Measurements from ENCODE around the gene VWCE. TPM values are rescaled to one million over a fixed set of nuclear protein-coding genes. Genes with fewer than 3 reads are reported as not detected.

VWCE gene
- total RNA-seq, 1 donor from 2014 or later, result 0.26 TPM

DNA sequence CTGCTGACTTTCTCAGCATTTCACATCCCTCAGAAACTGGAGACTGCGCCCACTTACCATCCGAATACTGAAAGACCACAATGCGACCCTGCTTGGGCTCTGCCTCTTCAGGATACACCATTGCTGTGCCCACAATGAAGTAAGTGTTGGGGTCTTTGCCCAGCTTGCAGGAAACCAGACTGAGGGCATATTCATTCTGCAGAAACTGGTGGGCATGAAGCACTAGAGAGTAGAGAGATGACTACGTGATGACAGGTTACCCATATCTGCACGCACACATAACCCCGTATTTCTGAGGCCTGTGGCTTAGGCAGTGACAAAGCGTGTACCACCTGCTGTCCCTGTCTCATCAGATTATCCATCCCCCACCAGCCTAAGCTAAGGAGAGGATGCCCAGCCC, 14.6 kb upstream of the VWCE start:
- Histone ChIP-seq H3K36me3 (ENCODE audit: control insufficient read depth, insufficient read depth, low read length) (peaks cover 45% of the 10 kb centered on the region), H3K4me3 (ENCODE audit: low read depth, low read length) (no peak overlapping the region), H3K27me3 (ENCODE audit: control insufficient read depth, insufficient read depth, low read length) (no peaks in the 10 kb centered on the region)
- FAIRE-seq, result no peak
- TF ChIP-seq, protein P1, sequence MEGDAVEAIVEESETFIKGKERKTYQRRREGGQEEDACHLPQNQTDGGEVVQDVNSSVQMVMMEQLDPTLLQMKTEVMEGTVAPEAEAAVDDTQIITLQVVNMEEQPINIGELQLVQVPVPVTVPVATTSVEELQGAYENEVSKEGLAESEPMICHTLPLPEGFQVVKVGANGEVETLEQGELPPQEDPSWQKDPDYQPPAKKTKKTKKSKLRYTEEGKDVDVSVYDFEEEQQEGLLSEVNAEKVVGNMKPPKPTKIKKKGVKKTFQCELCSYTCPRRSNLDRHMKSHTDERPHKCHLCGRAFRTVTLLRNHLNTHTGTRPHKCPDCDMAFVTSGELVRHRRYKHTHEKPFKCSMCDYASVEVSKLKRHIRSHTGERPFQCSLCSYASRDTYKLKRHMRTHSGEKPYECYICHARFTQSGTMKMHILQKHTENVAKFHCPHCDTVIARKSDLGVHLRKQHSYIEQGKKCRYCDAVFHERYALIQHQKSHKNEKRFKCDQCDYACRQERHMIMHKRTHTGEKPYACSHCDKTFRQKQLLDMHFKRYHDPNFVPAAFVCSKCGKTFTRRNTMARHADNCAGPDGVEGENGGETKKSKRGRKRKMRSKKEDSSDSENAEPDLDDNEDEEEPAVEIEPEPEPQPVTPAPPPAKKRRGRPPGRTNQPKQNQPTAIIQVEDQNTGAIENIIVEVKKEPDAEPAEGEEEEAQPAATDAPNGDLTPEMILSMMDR (IDR thresholded peaks at IDR 0.05; ENCODE audit: insufficient read depth, low read length, severe bottlenecking), result no peak
- no peak for DNase-seq (ENCODE audit: low read depth)

DNA sequence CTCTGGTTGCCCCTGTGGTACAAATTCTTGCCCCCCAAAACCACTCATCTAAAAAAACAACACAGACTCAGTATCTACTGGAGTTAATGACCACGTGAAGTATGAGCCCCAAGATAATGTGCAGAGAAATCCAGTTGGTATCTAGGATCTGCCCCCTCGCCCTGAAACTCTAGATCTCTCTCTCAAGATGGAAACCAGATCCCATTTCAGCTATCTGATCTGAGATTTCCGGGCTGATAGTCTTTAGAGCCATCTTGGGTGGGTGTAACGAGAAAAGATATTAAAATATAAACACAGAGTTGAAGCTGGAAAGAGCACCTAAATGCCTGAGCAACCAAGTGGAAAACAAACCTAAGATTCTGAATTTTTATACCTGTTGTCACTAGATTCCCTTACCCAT, 14.0 kb upstream of the VWCE start:
- DNase-seq (ENCODE audit: low read depth) (no peak), FAIRE-seq (no peak)
- TF ChIP-seq, protein P1 (IDR thresholded peaks at IDR 0.05; ENCODE audit: insufficient read depth, low read length, severe bottlenecking), result no peak
- Histone ChIP-seq H3K27me3 (ENCODE audit: control insufficient read depth, insufficient read depth, low read length) (no peaks in the 10 kb centered on the region), H3K4me3 (ENCODE audit: low read depth, low read length) (no peak overlapping the region), H3K36me3 (ENCODE audit: control insufficient read depth, insufficient read depth, low read length) (peaks cover 43% of the 10 kb centered on the region)

DNA sequence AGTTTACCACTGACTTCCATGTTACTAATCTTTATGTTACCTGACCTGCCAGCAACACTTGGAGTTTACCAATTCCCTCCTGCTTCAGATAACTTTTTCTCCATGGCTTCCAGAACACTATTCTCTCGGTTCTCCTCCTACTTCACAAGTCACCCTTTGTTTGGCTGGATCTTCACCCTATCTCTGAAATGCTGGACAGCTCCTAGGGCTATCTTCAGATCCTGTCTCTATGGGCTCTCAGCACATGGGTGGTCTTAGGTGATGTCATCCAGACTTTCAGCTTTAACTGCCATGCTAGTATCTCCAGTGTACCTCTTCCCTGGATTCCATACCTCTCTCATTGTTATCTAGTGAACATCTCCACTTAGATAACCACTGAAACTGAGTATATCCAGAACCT, 12.2 kb upstream of the VWCE start:
- FAIRE-seq, result no peak

DNA sequence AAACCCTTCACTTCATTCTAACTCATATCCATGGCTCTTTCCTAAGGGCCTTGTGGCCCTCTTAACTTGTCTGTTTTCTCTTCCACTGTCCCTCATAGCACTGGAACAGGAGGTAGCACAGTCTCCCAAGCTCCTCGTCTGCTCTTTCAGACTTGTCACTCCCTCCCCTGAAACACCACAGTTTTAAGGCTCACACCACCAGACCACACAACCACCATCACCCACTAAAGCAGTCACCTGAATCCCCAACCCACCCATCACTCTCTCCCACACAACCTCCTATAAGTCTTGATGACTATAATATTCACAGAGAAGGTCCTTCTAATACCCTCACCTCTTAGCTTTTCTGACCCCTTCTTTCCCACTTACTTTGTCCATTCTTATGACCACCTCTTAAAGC, 11.1 kb upstream of the VWCE start:
- Histone ChIP-seq H3K27me3 (ENCODE audit: control insufficient read depth, insufficient read depth, low read length) (no peaks in the 10 kb centered on the region), H3K4me3 (ENCODE audit: low read depth, low read length) (no peak overlapping the region), H3K36me3 (ENCODE audit: control insufficient read depth, insufficient read depth, low read length) (peaks cover 41% of the 10 kb centered on the region)
- FAIRE-seq (no peak), DNase-seq (ENCODE audit: low read depth) (no peak)
- TF ChIP-seq, protein P1 (IDR thresholded peaks at IDR 0.05; ENCODE audit: insufficient read depth, low read length, severe bottlenecking), result no peak

More for the DNA sequence above, 12.2 kb upstream of the VWCE start:
- TF ChIP-seq, protein P1 (IDR thresholded peaks at IDR 0.05; ENCODE audit: insufficient read depth, low read length, severe bottlenecking), result no peak
- no peaks in the 10 kb centered on the region for H3K27me3 ChIP-seq (ENCODE audit: control insufficient read depth, insufficient read depth, low read length)
- H3K4me3 ChIP-seq (ENCODE audit: low read depth, low read length), result no peak overlapping the region
- H3K36me3 ChIP-seq (ENCODE audit: control insufficient read depth, insufficient read depth, low read length), result peaks cover 44% of the 10 kb centered on the region
- DNase-seq (ENCODE audit: low read depth), result no peak

DNA sequence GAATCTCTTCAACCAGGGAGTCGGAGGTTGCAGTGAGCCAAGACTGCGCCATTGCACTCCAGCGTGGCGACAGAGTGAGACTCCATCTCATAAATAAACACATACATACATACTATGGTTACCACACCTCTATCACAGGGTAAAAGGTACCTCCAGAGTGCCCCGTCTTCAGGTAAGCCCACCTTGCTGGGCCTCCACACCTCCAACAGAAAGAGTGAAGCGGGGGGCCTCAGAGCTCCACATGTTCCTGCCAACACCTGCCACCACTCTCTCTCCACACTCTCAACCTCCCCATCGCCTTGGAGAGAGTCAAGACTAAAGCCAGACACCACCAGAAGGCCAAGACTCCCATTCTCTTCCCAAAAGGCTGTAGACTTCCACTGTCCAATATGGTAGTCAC, 10.3 kb upstream of the VWCE start:
- Histone ChIP-seq H3K27me3 (ENCODE audit: control insufficient read depth, insufficient read depth, low read length) (no peaks in the 10 kb centered on the region), H3K36me3 (ENCODE audit: control insufficient read depth, insufficient read depth, low read length) (peaks cover 40% of the 10 kb centered on the region), H3K4me3 (ENCODE audit: low read depth, low read length) (no peak overlapping the region)
- DNase-seq (ENCODE audit: low read depth) (no peak), FAIRE-seq (no peak)
- TF ChIP-seq, protein P1 (IDR thresholded peaks at IDR 0.05; ENCODE audit: insufficient read depth, low read length, severe bottlenecking), result no peak

DNA sequence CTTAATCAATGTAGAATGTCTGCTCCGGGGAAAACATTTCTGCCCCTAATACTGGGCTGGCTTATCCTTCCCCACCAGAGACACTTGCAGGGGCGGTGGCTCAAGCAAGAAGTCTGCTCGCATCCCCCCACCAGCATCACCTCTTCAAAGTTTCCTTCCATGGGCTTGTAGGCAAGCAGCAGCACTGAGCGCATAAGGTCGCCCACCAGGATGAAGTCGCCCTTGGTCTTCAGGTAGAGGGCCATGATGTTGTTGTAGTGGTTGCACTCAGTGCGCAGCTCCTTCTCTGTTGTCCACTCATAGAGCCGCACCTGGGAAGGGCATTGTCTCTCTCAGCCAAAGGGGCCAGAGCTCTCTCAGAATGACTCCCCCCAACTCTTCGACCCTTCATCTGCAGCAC, 8.6 kb upstream of the VWCE start:
- no peaks in the 10 kb centered on the region for H3K27me3 ChIP-seq (ENCODE audit: control insufficient read depth, insufficient read depth, low read length)
- DNase-seq (ENCODE audit: low read depth) (no peak), FAIRE-seq (no peak)
- TF ChIP-seq, protein P1 (IDR thresholded peaks at IDR 0.05; ENCODE audit: insufficient read depth, low read length, severe bottlenecking), result no peak
- no peak overlapping the region for H3K4me3 ChIP-seq (ENCODE audit: low read depth, low read length)
- H3K36me3 ChIP-seq (ENCODE audit: control insufficient read depth, insufficient read depth, low read length), result peaks cover 33% of the 10 kb centered on the region

Measured in bronchial epithelial cell (primary cell).